Erythroblast (primary cell): ENCODE data around the gene JKAMP.

Experiments used
- GATA1 ChIP-seq: IDR thresholded peaks from 2 replicates; pipeline ENCODE4 v1.6.1; 2011; ENCODE audit warnings: low read depth, mild to moderate bottlenecking, control low read depth, low read length, moderate library complexity
- POLR2A ChIP-seq: IDR thresholded peaks from 2 replicates; pipeline ENCODE4 v1.6.1; 2011; ENCODE audit warnings: mild to moderate bottlenecking, low read length

DNA sequence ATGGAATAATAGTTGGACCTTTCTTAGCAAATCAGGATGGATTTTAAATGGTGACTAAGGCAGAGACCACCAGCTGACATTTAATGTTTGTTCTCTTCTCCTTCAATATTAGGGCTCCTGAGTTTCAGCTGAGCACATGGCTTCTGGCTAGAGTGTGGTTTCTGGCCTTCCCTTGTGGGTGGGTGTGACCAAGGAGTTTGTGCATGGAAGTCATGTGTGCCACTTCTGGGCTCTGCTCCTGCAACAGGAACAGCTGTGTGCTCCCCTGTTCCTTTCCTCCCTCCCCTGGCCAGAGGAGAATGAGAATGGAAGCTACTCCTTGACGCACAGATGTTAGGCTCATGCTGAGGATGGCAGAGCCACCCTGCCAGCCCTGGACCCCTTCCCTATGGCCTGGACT, 48.1 kb downstream of the JKAMP start:
- TF ChIP-seq POLR2A (no peak), GATA1 (no peak)
